Type B pancreatic cell (in vitro differentiated cells): Measurements from ENCODE around the gene RNASE2. TPM values are rescaled to one million over a fixed set of nuclear protein-coding genes. Genes with fewer than 3 reads are reported as not detected.
"Not testable (repeated sequence)": the region's sequence is repeated elsewhere in the genome, so short reads cannot be mapped to it uniquely, and the experiment has no call there.

Source experiments
- DNase-seq: peaks from one replicate; pipeline ENCODE4 v3.0.0; 2021; ENCODE audit warnings: mixed read lengths; ENCODE audit not compliant: unreplicated experiment; ENCODE audit errors: extremely low spot score
- H3K27ac Mint-ChIP-seq: 2 replicates; pipeline ENCODE4 v1.8.0; 2021; ENCODE audit warnings: mild to moderate bottlenecking, mixed read lengths
- H3K27me3 Mint-ChIP-seq: 2 replicates; pipeline ENCODE4 v1.8.0; 2021; ENCODE audit warnings: mixed read lengths
- H3K36me3 Mint-ChIP-seq: 2 replicates; pipeline ENCODE4 v1.8.0; 2021; ENCODE audit warnings: mixed read lengths
- H3K4me1 Mint-ChIP-seq: one replicate; pipeline ENCODE4 v1.8.0; 2021; ENCODE audit warnings: mixed read lengths; ENCODE audit not compliant: unreplicated experiment
- H3K4me3 Mint-ChIP-seq: 2 replicates; pipeline ENCODE4 v1.8.0; 2021; ENCODE audit warnings: mild to moderate bottlenecking, mixed read lengths
- H3K9me3 Mint-ChIP-seq: 2 replicates; pipeline ENCODE4 v1.8.0; 2021; ENCODE audit warnings: mixed read lengths
- total RNA-seq: library from RNA; stranded (reverse); gene quantifications from 2 replicates; pipeline ENCODE4 v1.2.1, GENCODE V29; 2021; ENCODE audit warnings: low replicate concordance
- TF ChIP-seq, protein P1 (sequence below): fragments of 200-600 bp; sonication (generic); conservative IDR thresholded peaks from 2 replicates; pipeline ENCODE4 v1.5.0; 2021; ENCODE audit warnings: antibody characterized with exemption, mild to moderate bottlenecking

Gene RNASE2
- total RNA-seq, 1 donor from 2014 or later = not detected

DNA sequence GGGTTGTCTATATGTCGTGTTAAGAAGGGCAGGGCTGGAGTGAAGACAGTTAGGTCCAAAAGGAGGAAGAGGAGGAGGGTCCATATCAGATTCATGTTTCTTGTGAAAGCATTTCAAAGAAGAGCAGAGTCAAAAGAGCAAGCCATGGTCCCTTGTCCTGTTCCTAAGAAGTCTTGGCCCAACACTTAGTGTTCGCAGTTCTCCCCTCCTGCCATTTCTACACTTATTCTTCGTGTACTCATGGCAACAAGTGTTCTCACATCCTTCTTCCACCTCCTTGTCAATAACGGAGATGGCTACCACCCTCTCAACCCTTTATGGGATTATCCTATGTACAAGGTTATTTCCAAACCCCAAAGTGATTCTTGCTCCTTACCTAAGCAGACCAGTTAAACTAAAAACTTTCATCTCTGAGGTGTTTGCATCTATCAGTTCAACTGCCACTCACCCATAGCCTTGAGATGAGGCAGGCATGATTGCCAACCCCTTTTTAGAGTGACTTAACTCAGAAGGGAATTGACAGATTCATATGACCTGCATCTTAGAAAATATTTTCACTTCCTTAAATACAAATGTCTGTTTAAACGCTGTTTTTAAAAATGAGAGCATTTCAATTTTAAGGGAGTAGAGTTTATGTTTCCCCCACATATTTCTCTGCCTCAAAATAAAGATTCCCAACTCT lies 19.8 kb upstream of the RNASE2 start:
- H3K9me3 Mint-ChIP-seq = no peaks in the 10 kb centered on the region
- no peaks in the 10 kb centered on the region for H3K36me3 Mint-ChIP-seq
- H3K4me1 Mint-ChIP-seq = no peaks in the 10 kb centered on the region
- DNase-seq = no peak
- peaks cover 25% of the 10 kb centered on the region for H3K27me3 Mint-ChIP-seq
- H3K4me3 Mint-ChIP-seq = no peak overlapping the region
- H3K27ac Mint-ChIP-seq = no peak overlapping the region
- TF ChIP-seq, protein P1, sequence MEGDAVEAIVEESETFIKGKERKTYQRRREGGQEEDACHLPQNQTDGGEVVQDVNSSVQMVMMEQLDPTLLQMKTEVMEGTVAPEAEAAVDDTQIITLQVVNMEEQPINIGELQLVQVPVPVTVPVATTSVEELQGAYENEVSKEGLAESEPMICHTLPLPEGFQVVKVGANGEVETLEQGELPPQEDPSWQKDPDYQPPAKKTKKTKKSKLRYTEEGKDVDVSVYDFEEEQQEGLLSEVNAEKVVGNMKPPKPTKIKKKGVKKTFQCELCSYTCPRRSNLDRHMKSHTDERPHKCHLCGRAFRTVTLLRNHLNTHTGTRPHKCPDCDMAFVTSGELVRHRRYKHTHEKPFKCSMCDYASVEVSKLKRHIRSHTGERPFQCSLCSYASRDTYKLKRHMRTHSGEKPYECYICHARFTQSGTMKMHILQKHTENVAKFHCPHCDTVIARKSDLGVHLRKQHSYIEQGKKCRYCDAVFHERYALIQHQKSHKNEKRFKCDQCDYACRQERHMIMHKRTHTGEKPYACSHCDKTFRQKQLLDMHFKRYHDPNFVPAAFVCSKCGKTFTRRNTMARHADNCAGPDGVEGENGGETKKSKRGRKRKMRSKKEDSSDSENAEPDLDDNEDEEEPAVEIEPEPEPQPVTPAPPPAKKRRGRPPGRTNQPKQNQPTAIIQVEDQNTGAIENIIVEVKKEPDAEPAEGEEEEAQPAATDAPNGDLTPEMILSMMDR = no peak

DNA sequence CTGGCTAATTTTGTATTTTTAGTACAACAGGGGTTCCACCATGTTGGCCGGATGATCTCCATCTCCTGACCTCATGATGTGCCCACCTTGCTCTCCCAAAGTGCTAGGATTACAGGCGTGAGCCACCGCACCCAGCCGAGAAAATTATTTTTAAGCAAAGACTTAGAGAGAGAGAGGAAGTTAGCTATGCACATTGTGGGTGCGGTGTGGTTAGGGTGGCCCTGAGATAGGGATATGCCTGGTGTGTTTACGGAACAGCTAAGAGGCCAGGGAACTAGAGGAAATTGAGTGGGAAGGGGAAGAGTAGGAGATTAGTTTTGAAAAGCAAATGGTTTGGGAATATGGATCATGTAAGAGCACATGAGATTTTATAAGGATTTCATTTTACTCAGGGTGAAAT lies 10.1 kb upstream of the RNASE2 start:
- not testable (repeated sequence) for H3K4me1 Mint-ChIP-seq, H3K9me3 Mint-ChIP-seq, H3K36me3 Mint-ChIP-seq, H3K27ac Mint-ChIP-seq, DNase-seq, H3K4me3 Mint-ChIP-seq, H3K27me3 Mint-ChIP-seq

DNA sequence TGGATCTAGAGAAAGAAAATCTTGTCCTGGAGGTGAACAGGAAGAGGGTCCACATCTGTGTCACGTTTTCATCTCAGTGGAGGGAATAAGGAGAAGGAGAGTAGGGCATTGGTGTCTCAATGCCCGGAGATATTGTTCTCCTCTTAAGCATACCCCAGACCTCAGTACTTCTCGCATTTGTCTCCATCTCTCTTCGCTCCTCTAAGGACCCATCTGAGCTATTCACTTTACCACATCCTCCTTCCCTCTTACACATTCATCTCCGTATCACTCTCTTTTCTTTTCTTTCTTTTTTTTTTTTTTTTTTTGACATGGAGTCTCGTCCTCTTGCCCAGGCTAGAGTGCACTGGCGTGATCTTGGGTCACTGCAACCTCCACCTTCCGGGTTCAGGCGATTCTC lies 8.6 kb upstream of the RNASE2 start:
- not testable (repeated sequence) for H3K4me3 Mint-ChIP-seq, H3K27ac Mint-ChIP-seq, H3K36me3 Mint-ChIP-seq, DNase-seq, H3K9me3 Mint-ChIP-seq, H3K27me3 Mint-ChIP-seq, H3K4me1 Mint-ChIP-seq

DNA sequence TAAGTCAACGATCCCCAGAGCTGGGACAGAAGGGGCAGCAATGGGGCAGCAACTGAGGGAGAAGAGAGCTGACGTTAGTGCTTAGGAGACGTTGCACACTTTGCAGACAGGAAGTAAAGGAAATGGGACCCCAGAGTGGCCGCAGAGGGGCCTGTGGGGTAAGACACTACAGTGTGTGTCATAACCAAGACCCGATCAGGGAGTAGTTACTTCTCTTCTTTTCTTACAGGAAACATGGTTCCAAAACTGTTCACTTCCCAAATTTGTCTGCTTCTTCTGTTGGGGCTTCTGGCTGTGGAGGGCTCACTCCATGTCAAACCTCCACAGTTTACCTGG lies 219 bp downstream of the RNASE2 start:
- not testable (repeated sequence) for H3K27ac Mint-ChIP-seq, H3K36me3 Mint-ChIP-seq, H3K4me1 Mint-ChIP-seq, H3K9me3 Mint-ChIP-seq, H3K27me3 Mint-ChIP-seq, DNase-seq, H3K4me3 Mint-ChIP-seq

DNA sequence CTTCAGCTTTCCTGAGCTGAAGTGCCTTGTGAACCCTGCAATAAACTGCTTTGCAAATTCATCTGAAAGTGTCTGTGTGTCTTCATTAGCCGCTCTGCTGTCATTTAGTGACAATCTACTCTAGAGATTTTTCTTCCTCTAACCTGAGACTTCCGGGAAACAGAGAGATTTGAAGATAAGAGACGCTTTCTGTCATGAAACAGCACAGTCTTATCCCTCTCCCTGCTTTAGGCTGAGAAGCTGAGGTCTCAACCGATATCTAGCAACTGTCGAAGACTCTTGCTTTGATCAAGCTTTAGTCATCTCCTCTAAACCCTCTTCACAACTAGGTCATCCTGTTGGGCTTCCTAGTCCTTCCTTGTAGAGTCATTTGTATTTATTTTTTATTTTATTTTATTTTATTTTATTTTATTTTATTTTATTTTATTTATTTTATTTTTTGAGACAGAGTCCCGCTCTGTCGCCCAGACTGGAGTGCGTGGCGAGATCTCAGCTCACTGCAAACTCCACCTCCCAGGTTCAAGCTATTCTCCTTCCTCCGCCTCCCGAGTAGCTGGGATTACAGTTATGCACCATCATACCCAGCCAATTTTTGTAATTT lies 1.2 kb downstream of the RNASE2 start:
- H3K27me3 Mint-ChIP-seq = peaks cover 9% of the 10 kb centered on the region
- no peak overlapping the region for H3K27ac Mint-ChIP-seq
- H3K4me1 Mint-ChIP-seq = peaks cover 9% of the 10 kb centered on the region
- H3K4me3 Mint-ChIP-seq = no peak overlapping the region
- DNase-seq = no peak
- H3K9me3 Mint-ChIP-seq = no peaks in the 10 kb centered on the region
- TF ChIP-seq, protein P1 = no peak
- H3K36me3 Mint-ChIP-seq = no peaks in the 10 kb centered on the region

DNA sequence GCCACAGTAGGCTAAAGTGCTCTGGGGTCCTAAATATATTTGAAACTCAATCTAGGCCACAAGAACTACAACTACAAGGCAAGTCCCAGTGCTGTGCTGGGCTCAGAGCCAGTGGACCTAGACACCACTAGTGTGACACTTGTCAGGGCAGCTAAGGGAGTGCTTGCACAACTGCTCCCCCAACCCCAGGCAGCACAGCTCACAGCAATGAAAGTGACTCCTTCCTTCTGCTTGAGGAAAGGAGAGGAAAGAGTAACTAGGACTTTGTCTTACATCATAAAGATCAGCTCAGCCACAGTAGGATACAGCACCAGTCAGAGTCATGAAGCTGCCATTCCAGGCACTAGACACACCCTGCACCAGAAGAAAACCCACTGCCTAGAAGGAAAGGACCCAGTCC lies 3.7 kb downstream of the RNASE2 start:
- not testable (repeated sequence) for DNase-seq, H3K27ac Mint-ChIP-seq, H3K36me3 Mint-ChIP-seq, H3K9me3 Mint-ChIP-seq, H3K4me1 Mint-ChIP-seq, H3K4me3 Mint-ChIP-seq, H3K27me3 Mint-ChIP-seq

DNA sequence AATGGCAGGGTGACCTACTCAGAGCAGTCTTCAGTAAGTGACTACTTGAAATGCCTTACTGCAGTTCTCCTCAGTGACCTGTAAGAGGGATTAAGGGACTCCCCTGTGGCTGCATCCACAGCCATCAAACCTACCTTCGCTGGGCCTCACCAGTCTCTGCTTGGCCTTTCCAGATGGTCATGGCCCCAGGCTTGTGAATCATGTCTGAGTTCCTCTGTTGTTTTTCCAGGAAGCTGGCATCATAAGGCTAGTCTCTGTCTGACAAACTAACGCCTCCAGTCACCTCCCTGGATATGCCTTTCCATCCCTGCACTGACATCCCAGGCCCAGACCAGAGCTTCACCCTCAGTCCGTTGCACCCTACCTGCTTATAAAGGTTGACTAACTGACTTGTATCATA lies 14.0 kb downstream of the RNASE2 start:
- H3K27me3 Mint-ChIP-seq = peaks cover 29% of the 10 kb centered on the region
- H3K27ac Mint-ChIP-seq = no peak overlapping the region
- no peaks in the 10 kb centered on the region for H3K9me3 Mint-ChIP-seq
- TF ChIP-seq, protein P1 = no peak
- H3K36me3 Mint-ChIP-seq = no peaks in the 10 kb centered on the region
- H3K4me3 Mint-ChIP-seq = no peak overlapping the region
- DNase-seq = no peak
- peaks cover 12% of the 10 kb centered on the region for H3K4me1 Mint-ChIP-seq

DNA sequence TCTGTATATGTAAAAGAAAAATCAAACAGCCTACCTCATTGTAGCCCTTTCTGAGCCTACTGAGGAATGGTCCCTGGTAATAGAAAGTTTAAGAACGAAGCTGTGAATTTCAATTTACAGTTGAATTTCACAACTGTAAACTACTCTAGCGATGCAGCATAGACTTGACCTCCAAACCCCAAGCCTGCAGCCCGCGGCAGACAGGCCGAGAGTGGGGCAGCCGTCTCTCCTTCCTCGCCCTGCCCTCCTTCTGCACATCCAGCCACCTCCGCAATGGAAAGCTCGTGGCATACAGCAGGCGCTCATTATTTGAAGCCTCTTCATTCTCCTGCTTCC lies 15.3 kb downstream of the RNASE2 start:
- Mint-ChIP-seq H3K27me3 (peaks cover 29% of the 10 kb centered on the region), H3K4me1 (peaks cover 12% of the 10 kb centered on the region), H3K9me3 (no peaks in the 10 kb centered on the region), H3K4me3 (peak overlapping the region; percentile 94), H3K27ac (peak overlapping the region; percentile 91), H3K36me3 (no peaks in the 10 kb centered on the region)
- TF ChIP-seq, protein P1 = no peak
- DNase-seq = no peak
